Calu3 (cell line): ENCODE data around the gene KCNJ14. TPM values are rescaled to one million over a fixed set of nuclear protein-coding genes. Genes with fewer than 3 reads are reported as not detected.

Source experiments
- BruUV-seq: library from RNA; stranded (reverse); fragments of 400-500 nt; replicated peaks from 2 replicates; lab custom pipeline; 2021; lab: Mats Ljungman, UMichigan
- CTCF ChIA-PET: fragments of 300-600 bp; sonication (Branson Sonifier 250); formaldehyde crosslinking; loops from one replicate; lab custom pipeline; 2022; ENCODE audit warnings: antibody characterized with exemption; lab: Charles Lee
- DNase-seq: peaks from one replicate; pipeline ENCODE4 v3.0.0; 2022
- H3K27ac Mint-ChIP-seq: one replicate; pipeline ENCODE4 v1.8.0; 2022; ENCODE audit warnings: mixed read lengths; ENCODE audit not compliant: unreplicated experiment
- H3K27me3 Mint-ChIP-seq: one replicate; pipeline ENCODE4 v1.8.0; 2022; ENCODE audit warnings: mixed read lengths; ENCODE audit not compliant: unreplicated experiment
- H3K36me3 Mint-ChIP-seq: one replicate; pipeline ENCODE4 v1.8.0; 2022; ENCODE audit warnings: mild to moderate bottlenecking, moderate library complexity, mixed read lengths; ENCODE audit not compliant: insufficient read depth, unreplicated experiment
- H3K4me1 Mint-ChIP-seq: one replicate; pipeline ENCODE4 v1.8.0; 2022; ENCODE audit warnings: mild to moderate bottlenecking, low read depth, mixed read lengths; ENCODE audit not compliant: unreplicated experiment
- H3K4me3 Mint-ChIP-seq: one replicate; pipeline ENCODE4 v1.8.0; 2022; ENCODE audit warnings: mild to moderate bottlenecking, low read depth, moderate library complexity, mixed read lengths; ENCODE audit not compliant: unreplicated experiment
- H3K9me3 Mint-ChIP-seq: one replicate; pipeline ENCODE4 v1.8.0; 2022; ENCODE audit warnings: low read depth, mixed read lengths; ENCODE audit not compliant: unreplicated experiment
- CTCF ChIP-seq: fragments of 200-600 bp; IDR thresholded peaks from one replicate; pipeline ENCODE4 v1.8.0; 2022; ENCODE audit warnings: antibody characterized with exemption; ENCODE audit not compliant: unreplicated experiment
- intact Hi-C: fragments of 100-400 bp; cut with micrococcal nuclease; formaldehyde crosslinking; loops from one replicate; pipeline ENCODE4 v1.10.0; 2022; ENCODE audit not compliant: unreplicated experiment
- total RNA-seq: library from RNA; stranded (reverse); gene quantifications from 2 replicates; pipeline ENCODE4 v1.2.3, GENCODE V29; 2022

The KCNJ14 gene
- total RNA-seq, 1 experiment from 2014 or later, result 9.9 TPM

- Mint-ChIP-seq H3K4me3 (no peak overlapping the region), H3K4me1 (peaks cover 20% of the 10 kb centered on the region), H3K27ac (no peak overlapping the region), H3K36me3 (peaks cover 84% of the 10 kb centered on the region), H3K9me3 (no peaks in the 10 kb centered on the region), H3K27me3 (no peaks in the 10 kb centered on the region)
- no TSS peak for BruUV-seq
- TF ChIP-seq CTCF, result no peak
- DNase-seq, result no peak
- CTCF ChIA-PET, result no interaction called here
- intact Hi-C loops, result no loop called here
These were observed 4.5 kb upstream of the KCNJ14 start for GRCh38 chr19:48450863-48451262.

DNA sequence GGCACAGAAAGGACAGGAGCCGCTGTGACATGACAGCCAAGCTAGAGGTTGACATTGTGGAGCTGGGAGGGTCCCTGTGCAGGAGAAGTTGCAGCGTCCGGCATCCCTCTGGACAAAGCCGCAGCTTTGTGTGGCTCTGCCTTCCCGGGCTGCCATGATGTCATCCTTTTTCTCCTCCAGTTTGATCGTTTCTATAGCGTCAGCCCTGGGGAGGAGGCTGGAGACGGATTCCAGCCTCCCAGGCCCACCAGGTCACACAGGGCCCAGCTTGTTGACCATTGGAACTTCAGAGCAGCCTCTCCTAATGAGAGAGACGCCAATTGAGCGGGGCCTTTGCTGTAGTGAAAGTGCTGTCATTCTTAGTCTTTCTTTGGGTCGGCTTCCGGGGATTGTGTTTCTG lies 3.8 kb upstream of the KCNJ14 start:
- CTCF ChIA-PET, result interaction anchor here (0.6 kb wide), 1 partner anchor 123 kb away, joined by 4 read pairs; no protein-coding TSS in a partner anchor
- Mint-ChIP-seq H3K4me3 (no peak overlapping the region), H3K27me3 (no peaks in the 10 kb centered on the region), H3K27ac (no peak overlapping the region), H3K4me1 (peaks cover 20% of the 10 kb centered on the region), H3K9me3 (no peaks in the 10 kb centered on the region), H3K36me3 (peaks cover 79% of the 10 kb centered on the region)
- intact Hi-C loops, result no loop called here
- DNase-seq, result no peak
- TF ChIP-seq CTCF, result no peak
- BruUV-seq, result no TSS peak

DNA sequence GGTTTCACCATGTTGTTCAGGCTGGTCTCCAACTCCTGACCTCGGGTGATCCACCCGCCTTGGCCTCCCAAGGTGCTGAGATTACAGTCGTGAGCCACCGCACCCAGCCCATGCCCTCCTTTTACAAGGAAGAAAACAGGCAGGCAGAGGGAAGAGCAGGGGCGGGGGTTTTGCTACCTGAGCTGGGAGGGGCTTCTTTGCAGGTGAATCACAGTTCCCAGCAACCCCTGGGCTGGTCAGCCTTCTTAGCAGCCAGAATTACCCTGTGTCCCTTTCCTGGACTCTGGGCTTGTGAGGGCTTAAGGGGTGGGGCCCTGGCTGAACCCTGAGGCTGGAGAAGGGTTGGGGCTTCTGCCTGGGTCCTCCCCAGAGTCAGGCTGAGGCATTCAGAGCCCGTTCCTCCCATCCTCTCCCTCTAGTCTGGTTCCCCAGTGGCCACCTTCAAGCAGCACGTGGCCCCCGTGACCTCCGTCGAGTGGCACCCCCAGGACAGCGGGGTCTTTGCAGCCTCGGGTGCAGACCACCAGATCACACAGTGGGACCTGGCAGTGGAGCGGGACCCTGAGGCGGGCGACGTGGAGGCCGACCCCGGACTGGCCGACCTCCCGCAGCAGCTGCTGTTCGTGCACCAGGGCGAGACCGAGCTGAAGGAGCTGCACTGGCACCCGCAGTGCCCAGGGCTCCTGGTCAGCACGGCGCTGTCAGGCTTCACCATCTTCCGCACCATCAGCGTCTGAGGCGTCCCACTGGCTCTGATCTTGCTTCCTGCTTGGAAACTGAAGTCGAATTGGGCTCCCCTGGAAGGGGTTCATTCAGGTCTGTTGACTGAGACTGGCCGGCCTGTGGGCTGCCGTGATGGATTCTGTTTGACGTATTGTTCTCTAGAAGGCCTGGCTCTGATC lies 2.8 kb upstream of the KCNJ14 start:
- no peak overlapping the region for H3K4me3 Mint-ChIP-seq
- H3K4me1 Mint-ChIP-seq, result peaks cover 20% of the 10 kb centered on the region
- intact Hi-C loops, result no loop called here
- BruUV-seq, result no TSS peak
- H3K27me3 Mint-ChIP-seq, result no peaks in the 10 kb centered on the region
- peaks cover 77% of the 10 kb centered on the region for H3K36me3 Mint-ChIP-seq
- TF ChIP-seq CTCF, result no peak
- CTCF ChIA-PET, result no interaction called here
- no peak overlapping the region for H3K27ac Mint-ChIP-seq
- H3K9me3 Mint-ChIP-seq, result no peaks in the 10 kb centered on the region
- peak; percentile 38 for DNase-seq

- Mint-ChIP-seq H3K4me1 (peaks cover 20% of the 10 kb centered on the region), H3K9me3 (no peaks in the 10 kb centered on the region), H3K27ac (no peak overlapping the region), H3K36me3 (peaks cover 78% of the 10 kb centered on the region), H3K4me3 (no peak overlapping the region), H3K27me3 (no peaks in the 10 kb centered on the region)
- DNase-seq, result no peak
- intact Hi-C loops, result no loop called here
- BruUV-seq, result no TSS peak
- no peak for TF ChIP-seq CTCF
- CTCF ChIA-PET, result no interaction called here
These were observed 1.1 kb upstream of the KCNJ14 start for GRCh38 chr19:48454150-48454730.
